Sigmoid colon (tissue), 4 donors: ENCODE results near the gene PRTFDC1.

Source experiments
- CTCF ChIP-seq, 4 experiments: fragments of 450-650 bp in 3 of 4; fragments of 200-600 bp in 1 of 4; IDR thresholded peaks; one replicate each; pipeline ENCODE4 v1.5.1; 2016 to 2019; ENCODE audit warnings: antibody characterized with exemption in 4 of 4, mild to moderate bottlenecking in 3 of 4, moderate library complexity in 2 of 4
- POLR2AphosphoS5 ChIP-seq, 4 donors: sonication (generic); formaldehyde crosslinking; IDR thresholded peaks; one replicate each; pipeline ENCODE4 v1.6.1; 2017; ENCODE audit warnings: antibody characterized with exemption in 4 of 4

DNA sequence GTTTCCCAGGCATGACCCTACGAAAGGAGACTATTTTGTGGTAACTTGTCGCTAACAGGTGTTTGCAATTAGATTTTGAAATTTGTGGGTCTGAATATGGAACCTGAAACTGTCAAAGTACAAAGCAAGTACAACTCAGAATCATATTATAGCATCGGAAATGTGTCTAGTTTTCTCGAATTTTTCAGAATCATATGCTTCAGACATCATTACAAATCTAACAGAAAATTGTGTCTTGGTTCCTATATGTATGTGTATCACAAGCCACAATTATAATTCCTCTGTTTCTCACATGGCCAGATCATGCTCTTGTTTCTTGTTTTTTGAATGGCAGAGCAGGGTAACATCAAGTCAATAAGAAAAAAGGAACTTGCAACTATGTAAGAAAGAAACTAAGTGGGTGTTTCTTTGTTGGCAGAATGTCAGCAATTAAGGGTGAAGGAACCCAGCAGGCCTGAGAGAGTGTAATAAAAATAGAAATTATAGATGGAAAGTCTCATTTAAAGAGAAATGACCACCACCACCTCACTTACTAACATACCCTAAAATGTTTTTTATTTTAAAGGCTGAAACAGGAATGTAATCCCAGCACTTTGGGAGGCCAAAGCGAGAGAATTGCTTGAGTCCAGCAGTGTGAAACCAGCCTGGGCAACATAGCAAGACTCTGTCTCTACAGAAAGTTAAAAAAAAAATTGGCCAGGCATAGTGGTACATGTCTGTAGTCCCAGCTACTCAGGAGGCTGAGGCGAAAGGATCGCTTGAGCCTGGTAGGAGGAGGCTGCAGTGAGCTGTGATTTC is 51.3 kb downstream of the PRTFDC1 start:
- TF ChIP-seq POLR2AphosphoS5 (IDR thresholded peaks at IDR 0.05), result no peak
- TF ChIP-seq CTCF (IDR thresholded peaks at IDR 0.05), result no peak
